SU-DHL-6 (cell line): ENCODE results near the gene EPS8L1.

Source experiments
- EZH2phosphoT487 ChIP-seq: fragments of 200-600 bp; sonication (generic), shearing (Covaris generic); conservative IDR thresholded peaks from 2 replicates; pipeline ENCODE4 v1.6.1; 2018; ENCODE audit warnings: mild to moderate bottlenecking, antibody characterized with exemption, low read length, moderate library complexity, mixed read lengths
- TF ChIP-seq, protein P1 (sequence below): fragments of 200-600 bp; sonication (generic); IDR thresholded peaks from one replicate; pipeline ENCODE4 v1.5.1; 2017; ENCODE audit warnings: antibody characterized with exemption, mild to moderate bottlenecking, low read length, moderate library complexity; ENCODE audit not compliant: insufficient read depth, poor library complexity, severe bottlenecking

DNA sequence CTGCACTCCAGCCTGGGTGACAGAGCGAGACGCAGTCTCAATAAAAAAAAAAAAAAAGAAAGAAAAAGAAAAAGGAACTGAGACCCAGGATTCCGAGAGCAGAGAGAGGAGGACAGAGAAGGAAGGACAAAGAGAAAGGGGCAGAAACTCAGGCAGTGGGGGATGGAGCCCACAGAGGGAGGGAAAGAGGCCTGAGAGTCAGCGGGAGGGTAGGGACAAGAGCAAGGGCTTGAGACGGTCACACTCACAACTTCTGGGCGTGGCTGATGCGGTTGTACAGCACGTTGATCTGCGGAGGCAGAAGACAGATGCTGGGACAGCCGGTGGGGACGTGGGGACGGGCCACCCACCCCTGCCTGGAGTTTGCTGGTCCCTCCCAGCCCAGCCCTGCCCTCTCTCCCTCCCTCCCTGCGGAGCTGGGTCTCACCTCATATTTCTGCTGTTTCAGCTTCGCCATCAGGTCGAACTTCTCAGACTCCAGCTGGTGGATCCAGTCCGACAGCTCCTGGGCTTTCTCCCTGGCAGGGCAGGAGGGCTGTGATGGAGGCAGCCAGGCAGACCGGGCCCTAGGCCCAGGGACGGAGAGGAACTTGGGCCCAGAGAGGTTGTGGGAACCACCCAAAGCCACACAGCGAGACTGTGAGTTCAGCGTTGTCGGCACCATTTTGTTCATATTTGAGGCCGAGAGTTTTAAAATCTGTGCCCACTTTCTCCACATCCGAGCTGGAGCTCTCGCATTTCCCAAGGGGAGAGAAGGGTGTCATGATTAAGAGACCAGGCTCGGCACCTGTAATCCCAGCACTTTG, 58.2 kb downstream of the EPS8L1 start:
- TF ChIP-seq, protein P1, sequence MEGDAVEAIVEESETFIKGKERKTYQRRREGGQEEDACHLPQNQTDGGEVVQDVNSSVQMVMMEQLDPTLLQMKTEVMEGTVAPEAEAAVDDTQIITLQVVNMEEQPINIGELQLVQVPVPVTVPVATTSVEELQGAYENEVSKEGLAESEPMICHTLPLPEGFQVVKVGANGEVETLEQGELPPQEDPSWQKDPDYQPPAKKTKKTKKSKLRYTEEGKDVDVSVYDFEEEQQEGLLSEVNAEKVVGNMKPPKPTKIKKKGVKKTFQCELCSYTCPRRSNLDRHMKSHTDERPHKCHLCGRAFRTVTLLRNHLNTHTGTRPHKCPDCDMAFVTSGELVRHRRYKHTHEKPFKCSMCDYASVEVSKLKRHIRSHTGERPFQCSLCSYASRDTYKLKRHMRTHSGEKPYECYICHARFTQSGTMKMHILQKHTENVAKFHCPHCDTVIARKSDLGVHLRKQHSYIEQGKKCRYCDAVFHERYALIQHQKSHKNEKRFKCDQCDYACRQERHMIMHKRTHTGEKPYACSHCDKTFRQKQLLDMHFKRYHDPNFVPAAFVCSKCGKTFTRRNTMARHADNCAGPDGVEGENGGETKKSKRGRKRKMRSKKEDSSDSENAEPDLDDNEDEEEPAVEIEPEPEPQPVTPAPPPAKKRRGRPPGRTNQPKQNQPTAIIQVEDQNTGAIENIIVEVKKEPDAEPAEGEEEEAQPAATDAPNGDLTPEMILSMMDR: no peak
- TF ChIP-seq EZH2phosphoT487: no peak
